GM18867 (cell line): ENCODE measurements around the gene KCNH1.

Experiments used
- ATAC-seq: cut with Tn5 transposase; IDR thresholded peaks from one replicate; pipeline ENCODE4 v1.9.1; 2021; ENCODE audit warnings: mild to moderate bottlenecking, moderate library complexity; ENCODE audit not compliant: unreplicated experiment

KCNH1 gene

GRCh38 chr1:211133836-211134669 lies at the start of gene KCNH1:
KCNH1 (minus strand) TSS chr1:211134148; CDS start chr1:211133945, 203 bp downstream.
- peak; percentile 88 for ATAC-seq

- no peak for ATAC-seq
Observed at GRCh38 chr1:211182746-211183145, 48.8 kb upstream of the KCNH1 start.

GRCh38 chr1:211174375-211174774 lies 40.4 kb upstream of the KCNH1 start:
- no peak for ATAC-seq

- ATAC-seq = no peak
Observed at GRCh38 chr1:211172657-211173056, 38.7 kb upstream of the KCNH1 start.

- no peak for ATAC-seq
Observed at GRCh38 chr1:211169353-211169752, 35.4 kb upstream of the KCNH1 start.

- ATAC-seq = no peak
Observed at GRCh38 chr1:211158866-211159265, 24.9 kb upstream of the KCNH1 start.

GRCh38 chr1:211155040-211155439 lies 21.1 kb upstream of the KCNH1 start:
- ATAC-seq = no peak

GRCh38 chr1:211153932-211154331 lies 20.0 kb upstream of the KCNH1 start:
- ATAC-seq = no peak

- ATAC-seq = no peak
Observed at GRCh38 chr1:211148366-211148765, 14.4 kb upstream of the KCNH1 start.

- ATAC-seq = no peak
Observed at GRCh38 chr1:211145944-211146343, 12.0 kb upstream of the KCNH1 start.

- peak; percentile 37 for ATAC-seq
Observed at GRCh38 chr1:211135342-211135950, 1.5 kb upstream of the KCNH1 start.

GRCh38 chr1:211133393-211133835 lies 534 bp downstream of the KCNH1 start:
- ATAC-seq = no peak

GRCh38 chr1:211132721-211133392 lies 1.1 kb downstream of the KCNH1 start:
- ATAC-seq = no peak

- no peak for ATAC-seq
Observed at GRCh38 chr1:211129776-211130175, 4.2 kb downstream of the KCNH1 start.

GRCh38 chr1:211127166-211127565 lies 6.8 kb downstream of the KCNH1 start:
- ATAC-seq = no peak

GRCh38 chr1:211126622-211127021 lies 7.3 kb downstream of the KCNH1 start:
- ATAC-seq = no peak

- ATAC-seq = no peak
Observed at GRCh38 chr1:211118407-211119102, 15.4 kb downstream of the KCNH1 start.

- ATAC-seq = no peak
Observed at GRCh38 chr1:211114446-211114845, 19.5 kb downstream of the KCNH1 start.

GRCh38 chr1:211113566-211113965 lies 20.4 kb downstream of the KCNH1 start:
- ATAC-seq = no peak

- ATAC-seq = no peak
Observed at GRCh38 chr1:211111351-211111750, 22.6 kb downstream of the KCNH1 start.

GRCh38 chr1:211101481-211101880 lies 32.5 kb downstream of the KCNH1 start:
- ATAC-seq = no peak
